OCI-LY7 (cell line): ENCODE data around the gene ISG15. TPM values are rescaled to one million over a fixed set of nuclear protein-coding genes. Genes with fewer than 3 reads are reported as not detected.
A peak's percentile ranks its signal among the peaks of the same experiment; 100 is the strongest.

Experiments
- BruUV-seq: library from RNA; stranded (reverse); fragments of 400-500 nt; replicated peaks from 2 replicates; lab custom pipeline; 2021; lab: Mats Ljungman, UMichigan
- CTCF ChIA-PET: fragments of 300-600 bp; sonication (Branson Sonifier 250); formaldehyde crosslinking; loops from one replicate; lab custom pipeline; 2022; ENCODE audit warnings: antibody characterized with exemption; ENCODE audit not compliant: unreplicated experiment; lab: Charles Lee
- POLR2A ChIA-PET: fragments of 300-600 bp; sonication (Branson Sonifier 250); formaldehyde crosslinking; loops from one replicate; lab custom pipeline; 2022; ENCODE audit warnings: antibody characterized with exemption; lab: Charles Lee
- DNase-seq: peaks from one replicate; pipeline ENCODE4 v3.0.0-alpha.2; 2015; ENCODE audit warnings: low spot score
- H2AFZ ChIP-seq: fragments of 200-600 bp; sonication (generic), shearing (Covaris generic); 2 replicates; pipeline ENCODE4 v1.6.1; 2014; ENCODE audit warnings: mild to moderate bottlenecking, antibody characterized with exemption, low read length, moderate library complexity
- H3K27ac ChIP-seq: fragments of 200-600 bp; sonication (generic); 2 replicates; pipeline ENCODE4 v1.5.1; 2014; ENCODE audit warnings: mixed run types, low read depth, mild to moderate bottlenecking, moderate library complexity, low read length, inconsistent platforms; ENCODE audit not compliant: poor library complexity, severe bottlenecking
- H3K36me3 ChIP-seq: fragments of 200-600 bp; sonication (generic); 2 replicates; pipeline ENCODE4 v1.6.1; 2014; ENCODE audit warnings: mild to moderate bottlenecking, antibody characterized with exemption, low read length, moderate library complexity, mixed read lengths; ENCODE audit not compliant: insufficient read depth
- H3K4me1 ChIP-seq: fragments of 200-600 bp; sonication (generic); 2 replicates; pipeline ENCODE4 v1.5.1; 2014; ENCODE audit warnings: mild to moderate bottlenecking, low read length; ENCODE audit not compliant: insufficient read depth, poor library complexity, severe bottlenecking
- H3K4me2 ChIP-seq: fragments of 200-600 bp; sonication (generic); 2 replicates; pipeline ENCODE4 v1.6.1; 2014; ENCODE audit warnings: mild to moderate bottlenecking, low read length
- H3K4me3 ChIP-seq: fragments of 200-600 bp; sonication (generic); 2 replicates; pipeline ENCODE4 v1.5.1; 2014; ENCODE audit warnings: mild to moderate bottlenecking, low read depth, low read length; ENCODE audit not compliant: poor library complexity, severe bottlenecking
- H3K79me2 ChIP-seq: fragments of 200-600 bp; sonication (generic); 2 replicates; pipeline ENCODE4 v1.6.1; 2016; ENCODE audit warnings: low read depth, mild to moderate bottlenecking, low read length, moderate library complexity, mixed read lengths; ENCODE audit not compliant: insufficient read depth
- H3K9me2 ChIP-seq: fragments of 200-600 bp; sonication (generic); 2 replicates; pipeline ENCODE4 v1.6.1; 2016; ENCODE audit warnings: mild to moderate bottlenecking, low read length, mixed read lengths; ENCODE audit not compliant: insufficient read depth
- H3K9me3 ChIP-seq: fragments of 200-600 bp; sonication (generic); 2 replicates; pipeline ENCODE4 v1.6.1; 2014; ENCODE audit warnings: mild to moderate bottlenecking, mixed run types, low read length, mixed read lengths
- H4K20me1 ChIP-seq: fragments of 200-600 bp; sonication (generic); 2 replicates; pipeline ENCODE4 v1.6.1; 2014; ENCODE audit warnings: mild to moderate bottlenecking, antibody characterized with exemption, low read length, moderate library complexity, mixed read lengths; ENCODE audit not compliant: insufficient read depth
- EZH2phosphoT487 ChIP-seq: fragments of 200-600 bp; sonication (generic); IDR thresholded peaks from 2 replicates; pipeline ENCODE4 v1.6.1; 2018; ENCODE audit warnings: low read depth, borderline replicate concordance, mild to moderate bottlenecking, mixed run types, antibody characterized with exemption, low read length, moderate library complexity, mixed read lengths
- intact Hi-C: fragments of 100-400 bp; cut with micrococcal nuclease; formaldehyde crosslinking; loops from one replicate; pipeline ENCODE4 v1.10.0; 2022; ENCODE audit not compliant: unreplicated experiment
- total RNA-seq, 2 experiments: library from RNA; depleted of rRNA in 1 of 2; stranded (reverse); fragments of >200 nt in 1 of 2; shearing (Covaris generic) in 1 of 2; gene quantifications; 2 replicates each; pipeline ENCODE4 v1.2.3, GENCODE V29; 2014 to 2022
- TF ChIP-seq, protein P1 (sequence below): fragments of 200-600 bp; sonication (generic); conservative IDR thresholded peaks from 2 replicates; pipeline ENCODE4 v1.5.1; 2014; ENCODE audit warnings: mild to moderate bottlenecking, antibody characterized with exemption, low read length, moderate library complexity, mixed read lengths

The ISG15 gene
- total RNA-seq, 2 experiments from 2014 or later = 65.4 to 110 TPM

DNA sequence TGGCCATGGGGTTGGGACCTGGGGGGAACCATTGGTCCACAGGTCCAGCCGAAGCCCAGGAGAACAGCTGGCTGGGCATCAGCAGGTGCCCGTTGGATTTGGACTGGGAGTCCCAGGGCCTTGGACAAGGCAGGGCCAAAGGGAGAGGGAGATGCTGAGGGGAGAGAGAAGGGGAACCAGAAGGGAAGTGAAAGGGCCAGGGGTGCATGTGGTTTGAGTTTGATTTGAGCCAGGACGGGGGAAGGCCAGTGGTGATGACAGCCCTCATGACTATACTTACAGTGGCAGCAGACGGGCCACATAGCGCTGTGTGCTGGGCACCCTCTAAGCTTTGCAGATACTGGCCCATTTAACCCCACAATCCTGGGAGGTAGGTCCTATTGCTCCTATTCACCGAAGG lies 25.4 kb downstream of the ISG15 start:
- H3K4me1 ChIP-seq = peaks cover 15% of the 10 kb centered on the region
- intact Hi-C loops = loop anchor here (10.0 kb wide), 2 partner anchors 54 to 196 kb away; partner anchors contain the start of genes B3GALT6, PERM1 and SDF4
- ChIA-PET CTCF (no interaction called here), POLR2A (no interaction called here)
- no peak overlapping the region for H3K4me2 ChIP-seq
- H3K27ac ChIP-seq = no peak overlapping the region
- no peaks in the 10 kb centered on the region for H3K36me3 ChIP-seq
- H3K4me3 ChIP-seq = no peak overlapping the region
- H3K79me2 ChIP-seq = no peaks in the 10 kb centered on the region
- no peaks in the 10 kb centered on the region for H3K9me3 ChIP-seq
- TF ChIP-seq EZH2phosphoT487 = no peak
- TF ChIP-seq, protein P1, sequence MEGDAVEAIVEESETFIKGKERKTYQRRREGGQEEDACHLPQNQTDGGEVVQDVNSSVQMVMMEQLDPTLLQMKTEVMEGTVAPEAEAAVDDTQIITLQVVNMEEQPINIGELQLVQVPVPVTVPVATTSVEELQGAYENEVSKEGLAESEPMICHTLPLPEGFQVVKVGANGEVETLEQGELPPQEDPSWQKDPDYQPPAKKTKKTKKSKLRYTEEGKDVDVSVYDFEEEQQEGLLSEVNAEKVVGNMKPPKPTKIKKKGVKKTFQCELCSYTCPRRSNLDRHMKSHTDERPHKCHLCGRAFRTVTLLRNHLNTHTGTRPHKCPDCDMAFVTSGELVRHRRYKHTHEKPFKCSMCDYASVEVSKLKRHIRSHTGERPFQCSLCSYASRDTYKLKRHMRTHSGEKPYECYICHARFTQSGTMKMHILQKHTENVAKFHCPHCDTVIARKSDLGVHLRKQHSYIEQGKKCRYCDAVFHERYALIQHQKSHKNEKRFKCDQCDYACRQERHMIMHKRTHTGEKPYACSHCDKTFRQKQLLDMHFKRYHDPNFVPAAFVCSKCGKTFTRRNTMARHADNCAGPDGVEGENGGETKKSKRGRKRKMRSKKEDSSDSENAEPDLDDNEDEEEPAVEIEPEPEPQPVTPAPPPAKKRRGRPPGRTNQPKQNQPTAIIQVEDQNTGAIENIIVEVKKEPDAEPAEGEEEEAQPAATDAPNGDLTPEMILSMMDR = no peak
- BruUV-seq = no TSS peak
- peak; percentile 30 for DNase-seq
- H3K9me2 ChIP-seq = no peaks in the 10 kb centered on the region
- no peak overlapping the region for H2AFZ ChIP-seq
- H4K20me1 ChIP-seq = no peaks in the 10 kb centered on the region

DNA sequence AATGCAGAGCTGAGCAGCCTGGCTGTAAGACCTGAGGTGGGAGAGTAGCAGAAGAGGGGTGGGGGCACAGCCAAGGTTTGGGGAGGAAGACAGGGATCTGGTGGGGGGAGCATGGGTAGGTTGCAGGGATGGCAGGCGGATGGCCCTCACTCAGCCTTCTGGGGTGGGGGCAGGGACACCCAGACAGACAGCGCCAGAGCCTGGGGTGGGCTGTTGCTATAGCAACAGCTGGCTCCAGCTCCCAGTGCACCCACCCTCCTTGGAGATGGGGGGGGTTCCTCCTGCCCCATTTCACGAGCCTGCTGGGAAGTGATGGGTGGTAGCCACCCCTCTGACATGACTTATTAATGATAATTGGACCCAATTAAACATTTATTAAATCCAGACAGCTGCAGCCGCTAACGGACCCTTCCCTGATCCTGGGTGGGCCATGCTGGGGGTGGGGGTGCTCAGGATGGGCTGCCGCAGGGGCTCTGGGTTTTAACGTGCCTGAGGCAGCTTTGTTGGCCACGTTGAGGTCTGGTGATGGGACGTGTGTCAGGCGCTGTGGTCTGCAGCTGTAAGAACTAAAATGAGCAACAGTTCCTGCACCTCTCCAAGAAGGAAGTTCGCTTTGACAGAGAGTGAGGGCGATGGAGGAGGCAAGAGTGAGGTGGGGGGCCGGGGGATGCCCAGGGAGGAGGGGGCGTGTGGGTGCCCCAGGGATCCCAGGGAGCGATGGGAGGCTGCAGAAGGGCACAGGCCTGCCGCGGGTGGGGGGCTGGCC lies 26.0 kb downstream of the ISG15 start:
- POLR2A ChIA-PET = no interaction called here
- Histone ChIP-seq H3K79me2 (no peaks in the 10 kb centered on the region), H3K4me1 (peaks cover 15% of the 10 kb centered on the region), H4K20me1 (no peaks in the 10 kb centered on the region), H3K9me2 (no peaks in the 10 kb centered on the region), H3K36me3 (no peaks in the 10 kb centered on the region), H3K9me3 (no peaks in the 10 kb centered on the region), H2AFZ (no peak overlapping the region), H3K4me2 (no peak overlapping the region), H3K4me3 (no peak overlapping the region), H3K27ac (no peak overlapping the region)
- no peak for DNase-seq
- TF ChIP-seq, protein P1 = no peak
- TF ChIP-seq EZH2phosphoT487 = no peak
- CTCF ChIA-PET = no interaction called here
- no TSS peak for BruUV-seq
- intact Hi-C loops = loop anchor here (10.0 kb wide), 2 partner anchors 55 to 195 kb away; partner anchors contain the start of genes B3GALT6, PERM1 and SDF4
